ENCODE results near the gene CUX1. TPM values are rescaled to one million over a fixed set of nuclear protein-coding genes. Genes with fewer than 3 reads are reported as not detected.

Gene CUX1
- total RNA-seq, 2 experiments from 2014 or later: 30.7 to 31.2 TPM

DNA sequence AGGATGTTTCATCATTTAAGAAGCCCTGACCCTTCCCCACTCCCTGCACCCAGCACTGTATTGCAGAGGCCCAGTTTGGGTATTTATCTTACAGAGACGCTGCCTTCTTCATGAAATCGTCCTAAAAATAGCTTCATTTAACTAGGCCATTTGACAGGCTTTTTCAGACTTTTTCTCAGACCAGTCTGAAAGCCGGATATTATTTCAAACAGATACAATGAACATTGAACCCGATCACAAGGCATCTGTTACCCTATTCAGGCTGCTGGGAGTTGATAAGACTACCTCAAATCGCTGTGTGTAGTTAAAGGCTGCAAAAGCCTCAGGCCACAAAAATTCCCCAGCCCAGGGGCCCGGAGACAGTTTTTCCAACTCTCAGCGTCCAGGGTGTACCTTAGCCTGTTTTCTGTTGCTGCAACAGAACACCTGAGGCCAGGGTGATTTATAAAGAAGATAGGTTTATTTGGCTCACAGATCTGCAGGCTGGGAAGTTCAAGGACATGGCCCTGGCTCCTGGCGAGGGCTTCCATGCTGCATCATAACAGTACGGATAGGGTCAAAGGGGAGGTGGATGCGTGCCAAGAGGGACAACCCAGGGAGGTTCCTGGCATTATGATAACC lies 338.5 kb downstream of the CUX1 start:
- H3K27me3 Mint-ChIP-seq (ENCODE audit: low read depth): no peaks in the 10 kb centered on the region
- H3K9me3 Mint-ChIP-seq (ENCODE audit: insufficient read depth): no peaks in the 10 kb centered on the region
- no peaks in the 10 kb centered on the region for H3K36me3 Mint-ChIP-seq (ENCODE audit: low read depth)
- H3K27ac Mint-ChIP-seq: no peak overlapping the region
- no peak for ATAC-seq
- H3K4me1 Mint-ChIP-seq (ENCODE audit: low read depth): peaks cover 2% of the 10 kb centered on the region
- H3K4me3 Mint-ChIP-seq: no peak overlapping the region
- no peak for DNase-seq
- ChIA-PET POLR2A (no interaction called here), CTCF (interaction anchor here (0.7 kb wide), 1 partner anchor 13 kb away, joined by 3 read pairs; no protein-coding TSS in a partner anchor)

DNA sequence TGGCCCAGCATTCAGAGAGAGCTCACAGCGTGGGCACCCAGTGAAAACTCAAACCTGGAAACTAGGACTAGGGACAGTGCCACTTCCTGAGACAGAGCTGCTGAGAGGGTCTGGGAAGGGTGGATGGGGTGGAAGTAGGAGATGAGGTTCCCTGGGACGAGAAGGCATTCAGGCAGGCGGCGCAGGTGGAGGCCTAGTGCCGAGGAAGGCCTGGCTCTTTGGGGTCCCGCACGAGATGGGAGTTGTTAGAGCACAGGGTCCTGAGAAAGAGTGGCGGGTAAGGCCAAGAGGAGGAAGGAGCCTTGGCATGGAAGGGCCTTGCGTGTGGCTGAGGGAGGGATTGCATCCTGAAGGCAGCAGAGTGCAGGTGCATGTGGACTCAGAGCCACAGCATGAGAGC lies 339.4 kb downstream of the CUX1 start:
- no peaks in the 10 kb centered on the region for H3K36me3 Mint-ChIP-seq (ENCODE audit: low read depth)
- no peak for ATAC-seq
- CTCF ChIA-PET: no interaction called here

DNA sequence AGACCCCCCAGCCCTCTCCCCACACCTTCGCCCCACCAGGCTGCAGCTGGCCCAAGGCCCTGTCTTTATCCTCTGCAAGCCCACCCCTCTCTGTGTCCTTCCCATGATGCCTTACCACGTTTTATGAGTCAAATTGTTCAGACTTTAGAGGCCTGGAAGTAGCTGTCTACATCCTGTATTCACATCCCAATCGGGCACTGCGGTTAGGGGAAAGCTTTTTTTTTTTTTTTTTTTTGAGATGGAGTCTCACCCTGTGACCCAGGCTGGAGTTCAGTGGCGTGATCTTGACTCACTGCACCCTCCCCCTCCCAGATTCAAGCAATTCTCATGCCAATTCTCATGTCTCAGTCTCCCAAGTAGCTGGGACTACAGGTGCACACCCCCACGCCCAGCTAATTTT lies 347.7 kb downstream of the CUX1 start:
- Mint-ChIP-seq H3K9me3 (ENCODE audit: insufficient read depth) (no peaks in the 10 kb centered on the region), H3K4me3 (no peak overlapping the region), H3K27ac (no peak overlapping the region), H3K27me3 (ENCODE audit: low read depth) (no peaks in the 10 kb centered on the region), H3K4me1 (ENCODE audit: low read depth) (no peaks in the 10 kb centered on the region), H3K36me3 (ENCODE audit: low read depth) (no peaks in the 10 kb centered on the region)
- ATAC-seq (no peak), DNase-seq (no peak)
- CTCF ChIA-PET: no interaction called here
- POLR2A ChIA-PET: no interaction called here

More for the DNA sequence above, 339.4 kb downstream of the CUX1 start:
- H3K9me3 Mint-ChIP-seq (ENCODE audit: insufficient read depth): no peaks in the 10 kb centered on the region
- no peak overlapping the region for H3K27ac Mint-ChIP-seq
- no peaks in the 10 kb centered on the region for H3K27me3 Mint-ChIP-seq (ENCODE audit: low read depth)
- POLR2A ChIA-PET: no interaction called here
- H3K4me1 Mint-ChIP-seq (ENCODE audit: low read depth): peaks cover 2% of the 10 kb centered on the region
- no peak overlapping the region for H3K4me3 Mint-ChIP-seq
- DNase-seq: no peak

GRCh38 chr7:102167254-102167653 lies 349.8 kb downstream of the CUX1 start:
- CTCF ChIA-PET: no interaction called here
- DNase-seq (no peak), ATAC-seq (no peak)
- no peak overlapping the region for H3K4me3 Mint-ChIP-seq
- H3K36me3 Mint-ChIP-seq (ENCODE audit: low read depth): no peaks in the 10 kb centered on the region
- H3K27me3 Mint-ChIP-seq (ENCODE audit: low read depth): no peaks in the 10 kb centered on the region
- no peaks in the 10 kb centered on the region for H3K9me3 Mint-ChIP-seq (ENCODE audit: insufficient read depth)
- POLR2A ChIA-PET: no interaction called here
- H3K27ac Mint-ChIP-seq: no peak overlapping the region
- no peaks in the 10 kb centered on the region for H3K4me1 Mint-ChIP-seq (ENCODE audit: low read depth)

DNA sequence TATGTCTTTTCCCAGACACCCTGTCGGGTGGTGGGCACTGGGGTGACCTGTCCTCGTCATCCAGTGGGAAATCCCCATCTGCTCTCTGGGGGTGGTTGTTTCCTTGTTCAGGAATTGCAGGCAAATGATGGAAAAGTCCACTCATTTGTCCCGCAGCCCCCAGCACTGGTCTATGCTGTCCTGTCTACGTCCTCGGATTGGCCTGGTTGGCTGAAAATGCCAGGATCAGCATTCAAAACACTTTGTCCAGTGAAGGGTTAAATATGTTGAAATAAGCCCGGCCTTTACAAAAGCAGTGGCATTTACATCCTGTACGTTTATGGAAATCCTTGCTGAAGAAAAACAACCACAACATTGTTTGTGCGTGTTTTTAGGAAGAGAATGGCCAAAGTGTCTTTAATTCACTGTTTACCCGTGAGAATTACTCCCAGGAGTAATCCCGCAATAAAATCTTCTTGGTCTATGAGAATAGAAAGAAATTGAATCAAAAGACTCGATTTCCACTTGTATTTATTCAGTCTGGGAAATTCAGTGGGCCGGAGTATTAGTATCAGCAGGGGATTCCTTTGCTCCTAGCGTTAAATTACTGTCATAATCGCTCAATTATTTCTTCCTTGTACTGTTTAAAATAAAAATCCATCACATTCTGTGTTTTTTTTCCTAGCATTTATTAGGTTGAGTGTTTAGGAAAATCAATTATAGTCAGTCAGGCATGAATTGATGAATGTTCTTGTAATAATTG lies 352.4 kb downstream of the CUX1 start:
- Mint-ChIP-seq H3K27ac (no peak overlapping the region), H3K36me3 (ENCODE audit: low read depth) (no peaks in the 10 kb centered on the region), H3K9me3 (ENCODE audit: insufficient read depth) (no peaks in the 10 kb centered on the region), H3K4me3 (no peak overlapping the region), H3K27me3 (ENCODE audit: low read depth) (no peaks in the 10 kb centered on the region), H3K4me1 (ENCODE audit: low read depth) (no peaks in the 10 kb centered on the region)
- CTCF ChIA-PET: no interaction called here
- ATAC-seq (no peak), DNase-seq (no peak)
- POLR2A ChIA-PET: no interaction called here

- H3K27me3 Mint-ChIP-seq (ENCODE audit: low read depth): no peaks in the 10 kb centered on the region
- H3K4me3 Mint-ChIP-seq: no peak overlapping the region
- no peaks in the 10 kb centered on the region for H3K36me3 Mint-ChIP-seq (ENCODE audit: low read depth)
- no peaks in the 10 kb centered on the region for H3K4me1 Mint-ChIP-seq (ENCODE audit: low read depth)
- ChIA-PET POLR2A (no interaction called here), CTCF (no interaction called here)
- no peak for DNase-seq
- no peak overlapping the region for H3K27ac Mint-ChIP-seq
- no peaks in the 10 kb centered on the region for H3K9me3 Mint-ChIP-seq (ENCODE audit: insufficient read depth)
- ATAC-seq: no peak
These were observed 353.1 kb downstream of the CUX1 start for GRCh38 chr7:102170393-102170970.

DNA sequence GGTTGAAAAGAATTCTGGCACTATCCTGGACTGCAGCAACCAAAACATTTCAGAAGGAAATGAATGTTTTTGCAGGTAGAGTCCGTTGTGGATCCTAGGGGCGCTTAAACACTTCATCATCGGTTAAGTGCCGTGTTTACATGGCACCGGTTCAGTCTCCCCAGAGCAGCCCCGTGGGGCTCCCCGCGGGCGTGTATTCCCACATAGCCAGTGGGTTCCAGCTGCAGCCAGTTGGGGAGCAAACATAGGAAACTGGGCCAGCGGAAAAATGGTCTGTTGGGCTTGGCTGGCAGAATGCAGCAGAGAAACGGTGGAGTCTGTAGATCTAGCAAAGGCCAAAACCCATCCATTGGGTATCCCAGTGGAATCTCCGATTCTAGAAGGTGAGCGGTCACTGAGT lies 356.2 kb downstream of the CUX1 start:
- no peak for DNase-seq
- ChIA-PET POLR2A (no interaction called here), CTCF (no interaction called here)
- peaks cover 2% of the 10 kb centered on the region for H3K4me1 Mint-ChIP-seq (ENCODE audit: low read depth)
- H3K27me3 Mint-ChIP-seq (ENCODE audit: low read depth): no peaks in the 10 kb centered on the region
- no peak overlapping the region for H3K27ac Mint-ChIP-seq
- no peaks in the 10 kb centered on the region for H3K36me3 Mint-ChIP-seq (ENCODE audit: low read depth)
- no peak for ATAC-seq
- H3K4me3 Mint-ChIP-seq: no peak overlapping the region
- no peaks in the 10 kb centered on the region for H3K9me3 Mint-ChIP-seq (ENCODE audit: insufficient read depth)

GRCh38 chr7:102175423-102176170 lies 358.2 kb downstream of the CUX1 start:
- Mint-ChIP-seq H3K27me3 (ENCODE audit: low read depth) (no peaks in the 10 kb centered on the region), H3K4me3 (no peak overlapping the region), H3K9me3 (ENCODE audit: insufficient read depth) (no peaks in the 10 kb centered on the region), H3K4me1 (ENCODE audit: low read depth) (peaks cover 2% of the 10 kb centered on the region), H3K27ac (no peak overlapping the region), H3K36me3 (ENCODE audit: low read depth) (no peaks in the 10 kb centered on the region)
- ATAC-seq (no peak), DNase-seq (no peak)
- POLR2A ChIA-PET: no interaction called here
- CTCF ChIA-PET: no interaction called here

- ChIA-PET POLR2A (no interaction called here), CTCF (no interaction called here)
- no peak for DNase-seq
- Mint-ChIP-seq H3K27ac (no peak overlapping the region), H3K4me3 (no peak overlapping the region), H3K9me3 (ENCODE audit: insufficient read depth) (no peaks in the 10 kb centered on the region), H3K4me1 (ENCODE audit: low read depth) (peaks cover 2% of the 10 kb centered on the region), H3K27me3 (ENCODE audit: low read depth) (no peaks in the 10 kb centered on the region), H3K36me3 (ENCODE audit: low read depth) (no peaks in the 10 kb centered on the region)
- ATAC-seq: no peak
These were observed 361.0 kb downstream of the CUX1 start for GRCh38 chr7:102178410-102178809.

GRCh38 chr7:102180727-102181126 lies 363.3 kb downstream of the CUX1 start:
- H3K27me3 Mint-ChIP-seq (ENCODE audit: low read depth): no peaks in the 10 kb centered on the region
- ATAC-seq: no peak
- H3K4me3 Mint-ChIP-seq: no peak overlapping the region
- ChIA-PET CTCF (no interaction called here), POLR2A (no interaction called here)
- H3K27ac Mint-ChIP-seq: no peak overlapping the region
- H3K9me3 Mint-ChIP-seq (ENCODE audit: insufficient read depth): no peaks in the 10 kb centered on the region
- peaks cover 2% of the 10 kb centered on the region for H3K4me1 Mint-ChIP-seq (ENCODE audit: low read depth)
- no peaks in the 10 kb centered on the region for H3K36me3 Mint-ChIP-seq (ENCODE audit: low read depth)
- DNase-seq: no peak

GRCh38 chr7:102181517-102181916 lies 364.1 kb downstream of the CUX1 start:
- Mint-ChIP-seq H3K36me3 (ENCODE audit: low read depth) (no peaks in the 10 kb centered on the region), H3K27me3 (ENCODE audit: low read depth) (no peaks in the 10 kb centered on the region), H3K27ac (no peak overlapping the region), H3K9me3 (ENCODE audit: insufficient read depth) (no peaks in the 10 kb centered on the region), H3K4me3 (no peak overlapping the region), H3K4me1 (ENCODE audit: low read depth) (peaks cover 2% of the 10 kb centered on the region)
- CTCF ChIA-PET: no interaction called here
- DNase-seq: no peak
- POLR2A ChIA-PET: no interaction called here
- no peak for ATAC-seq

- no peak for ATAC-seq
- DNase-seq: no peak
- Mint-ChIP-seq H3K4me1 (ENCODE audit: low read depth) (peaks cover 2% of the 10 kb centered on the region), H3K27ac (no peak overlapping the region), H3K4me3 (no peak overlapping the region), H3K36me3 (ENCODE audit: low read depth) (no peaks in the 10 kb centered on the region), H3K27me3 (ENCODE audit: low read depth) (no peaks in the 10 kb centered on the region), H3K9me3 (ENCODE audit: insufficient read depth) (no peaks in the 10 kb centered on the region)
- CTCF ChIA-PET: no interaction called here
- POLR2A ChIA-PET: no interaction called here
These were observed 364.6 kb downstream of the CUX1 start for GRCh38 chr7:102182016-102182415.

Measured in activated CD8-positive, alpha-beta T cell treated with anti-CD3 and anti-CD28 coated beads, Interleukin-2, amount 10 ng/mL, durations not matched to agents 7 days and 5 days (primary cell).